GM12891 (cell line): ENCODE measurements around the gene SLC27A1.

ENCODE experiments used
- POLR2A ChIP-seq: IDR thresholded peaks from 2 replicates; pipeline ENCODE4 v1.6.1; 2011; ENCODE audit warnings: low read depth, low read length, control low read depth
- POLR2AphosphoS5 ChIP-seq: IDR thresholded peaks from 2 replicates; pipeline ENCODE4 v1.6.1; 2011; ENCODE audit warnings: low read depth, low read length, control low read depth
- SPI1 ChIP-seq: IDR thresholded peaks from 2 replicates; pipeline ENCODE4 v1.6.1; 2011; ENCODE audit warnings: low read depth, low read length, control low read depth
- TAF1 ChIP-seq: IDR thresholded peaks from 2 replicates; pipeline ENCODE4 v1.6.1; 2011; ENCODE audit warnings: low read depth, low read length, control low read depth

DNA sequence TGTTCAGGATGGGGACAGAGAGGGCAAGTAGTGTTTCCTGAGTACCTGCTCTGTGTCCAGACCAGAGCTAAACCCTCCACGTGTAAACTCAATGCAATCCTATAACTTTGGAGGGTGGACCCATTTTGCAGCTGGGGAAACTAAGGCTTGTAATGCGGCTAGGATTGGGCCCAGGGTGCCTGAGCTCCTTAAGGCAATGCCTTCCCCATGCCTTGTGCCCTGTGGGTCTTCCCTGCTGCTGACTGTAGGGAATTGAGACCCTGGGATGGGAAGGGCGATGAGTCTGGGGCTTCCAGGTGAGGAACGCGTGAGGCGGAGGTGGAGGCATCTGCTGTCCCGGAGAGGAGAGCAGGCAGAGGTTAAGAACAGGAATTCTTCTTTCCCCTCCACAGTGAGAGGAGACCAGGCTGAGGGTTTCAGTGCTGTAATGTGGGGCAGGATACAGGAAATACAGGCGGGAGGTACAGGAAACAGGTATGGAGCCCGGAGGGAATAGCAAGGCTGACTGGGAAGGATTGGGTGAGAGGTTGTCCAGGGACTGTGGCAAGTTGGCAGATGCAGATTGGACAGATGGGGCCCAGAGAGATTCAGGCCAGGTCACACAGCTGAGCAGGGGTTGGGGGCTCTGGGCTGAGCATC is 19.2 kb downstream of the SLC27A1 start:
- TF ChIP-seq POLR2AphosphoS5 (no peak), TAF1 (no peak), POLR2A (no peak), SPI1 (no peak)
